Fibroblast of gingiva (primary cell): ENCODE results near the gene MALRD1.
"Not testable (repeated sequence)": the region's sequence is repeated elsewhere in the genome, so short reads cannot be mapped to it uniquely, and the experiment has no call there.

Source experiments
- DNase-seq: peaks from one replicate; pipeline ENCODE4 v3.0.0-alpha.2; 2011; ENCODE audit warnings: low read depth

MALRD1 gene

GRCh38 chr10:19497026-19497425 lies 448.4 kb downstream of the MALRD1 start:
- DNase-seq: no peak

- peak; percentile 23 for DNase-seq
Measured at GRCh38 chr10:19498393-19499290, 450.0 kb downstream of the MALRD1 start.

GRCh38 chr10:19499291-19499770 lies 450.7 kb downstream of the MALRD1 start:
- DNase-seq: no peak

GRCh38 chr10:19500959-19501358 lies 452.4 kb downstream of the MALRD1 start:
- DNase-seq: no peak

GRCh38 chr10:19505320-19506312 lies 457.0 kb downstream of the MALRD1 start:
- no peak for DNase-seq

- DNase-seq: not testable (repeated sequence)
Measured at GRCh38 chr10:19510005-19510732, 461.6 kb downstream of the MALRD1 start.

- no peak for DNase-seq
Measured at GRCh38 chr10:19518109-19518508, 469.5 kb downstream of the MALRD1 start.

- no peak for DNase-seq
Measured at GRCh38 chr10:19518632-19519031, 470.0 kb downstream of the MALRD1 start.

- DNase-seq: no peak
Measured at GRCh38 chr10:19531324-19531723, 482.7 kb downstream of the MALRD1 start.

- DNase-seq: no peak
Measured at GRCh38 chr10:19532411-19532810, 483.8 kb downstream of the MALRD1 start.

GRCh38 chr10:19541299-19541698 lies 492.7 kb downstream of the MALRD1 start:
- no peak for DNase-seq

GRCh38 chr10:19546224-19546623 lies 497.6 kb downstream of the MALRD1 start:
- no peak for DNase-seq

GRCh38 chr10:19549503-19549902 lies 500.9 kb downstream of the MALRD1 start:
- no peak for DNase-seq

GRCh38 chr10:19556666-19557065 lies 508.1 kb downstream of the MALRD1 start:
- no peak for DNase-seq

- DNase-seq: peak; percentile 7
Measured at GRCh38 chr10:19561181-19561580, 512.6 kb downstream of the MALRD1 start.

GRCh38 chr10:19563388-19564141 lies 515.0 kb downstream of the MALRD1 start:
- no peak for DNase-seq

- peak; percentile 38 for DNase-seq
Measured at GRCh38 chr10:19570120-19570519, 521.5 kb downstream of the MALRD1 start.

- DNase-seq: peak; percentile 54
Measured at GRCh38 chr10:19570991-19571390, 522.4 kb downstream of the MALRD1 start.

GRCh38 chr10:19572056-19572455 lies 523.5 kb downstream of the MALRD1 start:
- peak; percentile 78 for DNase-seq

GRCh38 chr10:19576576-19576975 lies 528.0 kb downstream of the MALRD1 start:
- DNase-seq: no peak

GRCh38 chr10:19577381-19577780 lies 528.8 kb downstream of the MALRD1 start:
- no peak for DNase-seq
